HEK293 (cell line): ENCODE measurements around the gene CTNNA2.

ENCODE experiments used
- CTCF ChIA-PET: fragments of 350-600 bp; formaldehyde crosslinking; extraction: SDS; loops from one replicate; lab custom pipeline; 2021; ENCODE audit warnings: antibody characterized with exemption; lab: Yijun Ruan, JAX
- POLR2A ChIA-PET: fragments of 300-600 bp; formaldehyde crosslinking; extraction: SDS; loops from one replicate; lab custom pipeline; 2020; ENCODE audit warnings: antibody characterized with exemption, inconsistent platforms; lab: Yijun Ruan, JAX
- H3K27ac ChIP-seq: fragments of 200-500 bp; sonication (Bioruptor generic); 2 replicates; pipeline ENCODE4 v1.5.1; 2014; ENCODE audit warnings: low read depth, low read length, control low read depth, inconsistent platforms; ENCODE audit errors: extremely low read depth
- H3K36me3 ChIP-seq, 2 experiments: fragments of 200-500 bp in 1 of 2; sonication (Bioruptor generic) in 1 of 2; 1 replicate in 1 of 2; 2 replicates in 1 of 2; pipeline ENCODE4 v1.5.1; 2014 to 2017; ENCODE audit warnings: inconsistent platforms in 2 of 2, low read length in 2 of 2; ENCODE audit not compliant: control insufficient read depth in 2 of 2, insufficient read depth in 1 of 2
- H3K4me1 ChIP-seq: fragments of 200-500 bp; sonication (Bioruptor generic); 2 replicates; pipeline ENCODE4 v1.5.1; 2014; ENCODE audit warnings: mild to moderate bottlenecking, low read length, inconsistent platforms; ENCODE audit not compliant: control insufficient read depth, insufficient read depth
- H3K4me3 ChIP-seq: 2 replicates; pipeline ENCODE4 v1.5.1; 2011; ENCODE audit warnings: low read depth, mild to moderate bottlenecking, control low read depth, low read length, moderate library complexity
- H3K9me3 ChIP-seq: fragments of 200-500 bp; sonication (Bioruptor generic); 2 replicates; pipeline ENCODE4 v1.5.1; 2014; ENCODE audit warnings: low read depth, low read length, inconsistent platforms; ENCODE audit not compliant: control insufficient read depth, insufficient read depth
- BCL11A ChIP-seq: fragments of 450-650 bp; formaldehyde crosslinking; IDR thresholded peaks from 2 replicates; pipeline ENCODE4 v1.5.1; 2016; ENCODE audit warnings: low read depth, missing biosample characterization, missing genetic modification characterization
- GLI2 ChIP-seq: fragments of 450-650 bp; formaldehyde crosslinking; IDR thresholded peaks from 2 replicates; pipeline ENCODE4; 2017; ENCODE audit warnings: missing biosample characterization, missing genetic modification characterization, low read depth, borderline replicate concordance
- HOXC10 ChIP-seq: sonication (generic); formaldehyde crosslinking; IDR thresholded peaks from 2 replicates; pipeline ENCODE4 v1.8.1; 2023; ENCODE audit warnings: mild to moderate bottlenecking, missing genetic modification reagents
- ZNF10 ChIP-seq: fragments of 450-650 bp; formaldehyde crosslinking; IDR thresholded peaks from 2 replicates; pipeline ENCODE4 v1.5.1; 2017; ENCODE audit warnings: missing biosample characterization, missing genetic modification characterization
- ZNF214 ChIP-seq: fragments of 450-650 bp; formaldehyde crosslinking; IDR thresholded peaks from 2 replicates; pipeline ENCODE4 v1.5.1; 2017; ENCODE audit warnings: missing biosample characterization, mild to moderate bottlenecking, missing genetic modification characterization, borderline replicate concordance
- ZNF341 ChIP-seq: fragments of 450-650 bp; formaldehyde crosslinking; IDR thresholded peaks from 2 replicates; pipeline ENCODE4; 2016; ENCODE audit warnings: low read depth, missing biosample characterization, missing genetic modification characterization
- ZNF37A ChIP-seq: fragments of 450-650 bp; IDR thresholded peaks from 2 replicates; pipeline ENCODE4 v1.5.1; 2018; ENCODE audit warnings: missing biosample characterization, missing genetic modification characterization
- ZNF394 ChIP-seq: fragments of 450-650 bp; formaldehyde crosslinking; IDR thresholded peaks from 2 replicates; pipeline ENCODE4 v1.5.1; 2016; ENCODE audit warnings: missing biosample characterization, missing genetic modification characterization, mild to moderate bottlenecking, moderate library complexity, borderline replicate concordance
- ZNF433 ChIP-seq: fragments of 450-650 bp; formaldehyde crosslinking; IDR thresholded peaks from 2 replicates; pipeline ENCODE4 v1.5.1; 2016; ENCODE audit warnings: missing biosample characterization, missing genetic modification characterization, low read depth
- ZNF529 ChIP-seq: fragments of 450-650 bp; formaldehyde crosslinking; IDR thresholded peaks from 2 replicates; pipeline ENCODE4 v1.5.1; 2017; ENCODE audit warnings: missing genetic modification characterization, missing biosample characterization; ENCODE audit not compliant: insufficient replicate concordance
- ZNF558 ChIP-seq: fragments of 450-650 bp; formaldehyde crosslinking; IDR thresholded peaks from 2 replicates; pipeline ENCODE4 v1.5.1; 2016; ENCODE audit warnings: missing biosample characterization, missing genetic modification characterization
- ZNF610 ChIP-seq: fragments of 450-650 bp; formaldehyde crosslinking; IDR thresholded peaks from 2 replicates; pipeline ENCODE4 v1.5.1; 2016; ENCODE audit warnings: missing biosample characterization, missing genetic modification characterization, borderline replicate concordance
- ZNF626 ChIP-seq: fragments of 450-650 bp; sonication (Bioruptor Pico); formaldehyde crosslinking; IDR thresholded peaks from 2 replicates; pipeline ENCODE4 v1.5.1; 2018; ENCODE audit warnings: missing biosample characterization, missing genetic modification characterization, inconsistent platforms
- ZNF785 ChIP-seq: fragments of 450-650 bp; formaldehyde crosslinking; IDR thresholded peaks from 2 replicates; pipeline ENCODE4 v1.5.1; 2016; ENCODE audit warnings: missing biosample characterization, missing genetic modification characterization
- ZSCAN30 ChIP-seq: fragments of 450-650 bp; IDR thresholded peaks from 2 replicates; pipeline ENCODE4 v1.5.1; 2018; ENCODE audit warnings: missing biosample characterization, mild to moderate bottlenecking, missing genetic modification characterization, moderate library complexity
- ZXDB ChIP-seq: fragments of 450-650 bp; formaldehyde crosslinking; IDR thresholded peaks from 2 replicates; pipeline ENCODE4 v1.5.1; 2016; ENCODE audit warnings: missing biosample characterization, missing genetic modification characterization
- TF ChIP-seq, protein P1 (sequence below): fragments of 450-650 bp; formaldehyde crosslinking; IDR thresholded peaks from 2 replicates; pipeline ENCODE4 v1.5.1; 2016; ENCODE audit warnings: missing biosample characterization, missing genetic modification characterization
- TF ChIP-seq, protein P2 (sequence below): fragments of 450-650 bp; formaldehyde crosslinking; IDR thresholded peaks from 2 replicates; pipeline ENCODE4 v1.5.1; 2016; ENCODE audit warnings: missing biosample characterization, missing genetic modification characterization
- TF ChIP-seq, protein P3 (sequence below): fragments of 450-650 bp; formaldehyde crosslinking; IDR thresholded peaks from 2 replicates; pipeline ENCODE4 v1.5.1; 2016; ENCODE audit warnings: missing biosample characterization, missing genetic modification characterization, low read depth
- TF ChIP-seq, protein P4 (sequence below): fragments of 450-650 bp; formaldehyde crosslinking; IDR thresholded peaks from 2 replicates; pipeline ENCODE4 v1.5.1; 2016; ENCODE audit warnings: missing biosample characterization, missing genetic modification characterization, borderline replicate concordance
- TF ChIP-seq, protein P5 (sequence below): fragments of 450-650 bp; formaldehyde crosslinking; IDR thresholded peaks from 2 replicates; pipeline ENCODE4 v1.5.1; 2016; ENCODE audit warnings: missing biosample characterization, missing genetic modification characterization

The CTNNA2 gene

DNA sequence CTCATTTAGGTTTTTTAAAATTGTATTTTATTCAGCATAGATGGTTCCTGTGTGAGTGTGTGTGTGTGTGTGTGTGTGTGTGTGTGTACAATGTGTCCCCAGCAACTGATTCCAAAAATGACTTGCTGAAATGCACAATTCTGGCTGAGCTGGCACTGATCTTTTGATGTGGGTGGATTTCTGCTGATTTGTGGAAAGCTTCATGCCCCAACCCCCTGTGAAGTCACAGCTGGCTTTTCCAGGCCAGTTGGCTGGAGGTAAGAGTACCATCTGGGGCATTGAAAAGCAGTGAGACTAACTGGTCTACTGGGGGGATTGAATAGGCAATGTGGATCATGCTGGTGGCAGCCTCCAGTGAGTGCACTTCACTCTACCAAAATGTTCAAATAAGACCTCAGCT is 604.5 kb downstream of the CTNNA2 start:
- Histone ChIP-seq H3K9me3 (no peaks in the 10 kb centered on the region), H3K4me1 (no peaks in the 10 kb centered on the region), H3K27ac (no peak overlapping the region), H3K36me3 (no peaks in the 10 kb centered on the region), H3K4me3 (no peak overlapping the region)
- CTCF ChIA-PET = no interaction called here
- POLR2A ChIA-PET = no interaction called here
- TF ChIP-seq, protein P1, sequence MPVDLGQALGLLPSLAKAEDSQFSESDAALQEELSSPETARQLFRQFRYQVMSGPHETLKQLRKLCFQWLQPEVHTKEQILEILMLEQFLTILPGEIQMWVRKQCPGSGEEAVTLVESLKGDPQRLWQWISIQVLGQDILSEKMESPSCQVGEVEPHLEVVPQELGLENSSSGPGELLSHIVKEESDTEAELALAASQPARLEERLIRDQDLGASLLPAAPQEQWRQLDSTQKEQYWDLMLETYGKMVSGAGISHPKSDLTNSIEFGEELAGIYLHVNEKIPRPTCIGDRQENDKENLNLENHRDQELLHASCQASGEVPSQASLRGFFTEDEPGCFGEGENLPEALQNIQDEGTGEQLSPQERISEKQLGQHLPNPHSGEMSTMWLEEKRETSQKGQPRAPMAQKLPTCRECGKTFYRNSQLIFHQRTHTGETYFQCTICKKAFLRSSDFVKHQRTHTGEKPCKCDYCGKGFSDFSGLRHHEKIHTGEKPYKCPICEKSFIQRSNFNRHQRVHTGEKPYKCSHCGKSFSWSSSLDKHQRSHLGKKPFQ (tag by site-specific recombination) = no peak
- TF ChIP-seq ZNF394 (no peak), ZSCAN30 (no peak), ZNF10 (tag by site-specific recombination) (no peak), ZNF529 (no peak)
- TF ChIP-seq, protein P2, sequence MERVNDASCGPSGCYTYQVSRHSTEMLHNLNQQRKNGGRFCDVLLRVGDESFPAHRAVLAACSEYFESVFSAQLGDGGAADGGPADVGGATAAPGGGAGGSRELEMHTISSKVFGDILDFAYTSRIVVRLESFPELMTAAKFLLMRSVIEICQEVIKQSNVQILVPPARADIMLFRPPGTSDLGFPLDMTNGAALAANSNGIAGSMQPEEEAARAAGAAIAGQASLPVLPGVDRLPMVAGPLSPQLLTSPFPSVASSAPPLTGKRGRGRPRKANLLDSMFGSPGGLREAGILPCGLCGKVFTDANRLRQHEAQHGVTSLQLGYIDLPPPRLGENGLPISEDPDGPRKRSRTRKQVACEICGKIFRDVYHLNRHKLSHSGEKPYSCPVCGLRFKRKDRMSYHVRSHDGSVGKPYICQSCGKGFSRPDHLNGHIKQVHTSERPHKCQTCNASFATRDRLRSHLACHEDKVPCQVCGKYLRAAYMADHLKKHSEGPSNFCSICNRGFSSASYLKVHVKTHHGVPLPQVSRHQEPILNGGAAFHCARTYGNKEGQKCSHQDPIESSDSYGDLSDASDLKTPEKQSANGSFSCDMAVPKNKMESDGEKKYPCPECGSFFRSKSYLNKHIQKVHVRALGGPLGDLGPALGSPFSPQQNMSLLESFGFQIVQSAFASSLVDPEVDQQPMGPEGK = no peak
- TF ChIP-seq, protein P3, sequence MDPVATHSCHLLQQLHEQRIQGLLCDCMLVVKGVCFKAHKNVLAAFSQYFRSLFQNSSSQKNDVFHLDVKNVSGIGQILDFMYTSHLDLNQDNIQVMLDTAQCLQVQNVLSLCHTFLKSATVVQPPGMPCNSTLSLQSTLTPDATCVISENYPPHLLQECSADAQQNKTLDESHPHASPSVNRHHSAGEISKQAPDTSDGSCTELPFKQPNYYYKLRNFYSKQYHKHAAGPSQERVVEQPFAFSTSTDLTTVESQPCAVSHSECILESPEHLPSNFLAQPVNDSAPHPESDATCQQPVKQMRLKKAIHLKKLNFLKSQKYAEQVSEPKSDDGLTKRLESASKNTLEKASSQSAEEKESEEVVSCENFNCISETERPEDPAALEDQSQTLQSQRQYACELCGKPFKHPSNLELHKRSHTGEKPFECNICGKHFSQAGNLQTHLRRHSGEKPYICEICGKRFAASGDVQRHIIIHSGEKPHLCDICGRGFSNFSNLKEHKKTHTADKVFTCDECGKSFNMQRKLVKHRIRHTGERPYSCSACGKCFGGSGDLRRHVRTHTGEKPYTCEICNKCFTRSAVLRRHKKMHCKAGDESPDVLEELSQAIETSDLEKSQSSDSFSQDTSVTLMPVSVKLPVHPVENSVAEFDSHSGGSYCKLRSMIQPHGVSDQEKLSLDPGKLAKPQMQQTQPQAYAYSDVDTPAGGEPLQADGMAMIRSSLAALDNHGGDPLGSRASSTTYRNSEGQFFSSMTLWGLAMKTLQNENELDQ (tag by site-specific recombination) = no peak

DNA sequence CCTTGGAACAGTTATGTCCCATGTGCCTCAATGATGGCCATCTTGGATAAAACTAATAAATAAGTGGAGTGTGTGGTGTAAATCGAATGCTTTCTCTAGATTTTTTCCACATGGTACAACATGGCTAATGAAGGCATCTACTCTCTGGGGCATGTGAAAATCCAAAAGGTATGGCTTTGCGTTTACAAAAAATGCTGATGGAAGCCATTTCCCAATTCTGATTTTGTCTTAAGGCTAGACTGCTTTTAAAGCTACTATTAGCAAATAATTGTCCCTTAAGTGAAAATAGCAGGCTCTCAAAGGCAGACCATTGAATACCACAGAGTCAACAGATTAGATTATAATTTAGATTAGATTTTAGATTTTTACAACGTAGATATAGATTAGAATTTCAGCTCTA is 608.0 kb downstream of the CTNNA2 start:
- POLR2A ChIA-PET = no interaction called here
- TF ChIP-seq ZNF433 (tag by site-specific recombination) = no peak
- TF ChIP-seq ZSCAN30 = no peak
- TF ChIP-seq ZNF341 (tag by site-specific recombination) = no peak
- TF ChIP-seq ZNF214 (tag by site-specific recombination) = no peak
- TF ChIP-seq GLI2 (tag by site-specific recombination) = no peak
- TF ChIP-seq ZNF37A (tag by site-specific recombination) = no peak
- TF ChIP-seq ZNF626 = no peak
- no peak for TF ChIP-seq HOXC10
- TF ChIP-seq, all 188 proteins: peak for 0
- CTCF ChIA-PET = no interaction called here
- H3K36me3 ChIP-seq = no peaks in the 10 kb centered on the region
- no peak overlapping the region for H3K4me3 ChIP-seq
- H3K27ac ChIP-seq = no peak overlapping the region
- H3K9me3 ChIP-seq = no peaks in the 10 kb centered on the region
- no peaks in the 10 kb centered on the region for H3K4me1 ChIP-seq

DNA sequence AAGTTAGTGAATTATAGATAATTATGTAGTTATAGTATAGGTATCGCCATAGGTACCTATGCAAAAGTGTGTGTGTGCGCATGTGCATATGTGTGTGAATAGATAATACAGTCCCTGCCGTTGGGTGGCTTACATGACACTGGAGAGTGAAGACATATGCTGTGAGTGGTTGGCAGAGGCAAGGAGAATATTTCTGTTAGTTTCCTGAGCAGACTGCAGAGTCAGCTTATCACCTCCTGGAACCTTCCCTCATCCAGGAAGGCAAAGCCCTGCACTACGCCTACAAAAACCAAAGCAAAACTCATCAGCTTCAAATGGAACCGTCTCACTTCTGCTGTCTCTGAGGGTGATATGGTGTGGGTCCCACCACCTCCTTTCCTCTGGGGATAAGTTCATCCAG is 609.8 kb downstream of the CTNNA2 start:
- Histone ChIP-seq H3K4me3 (no peak overlapping the region), H3K36me3 (no peaks in the 10 kb centered on the region), H3K4me1 (no peaks in the 10 kb centered on the region), H3K27ac (no peak overlapping the region), H3K9me3 (no peaks in the 10 kb centered on the region)
- ChIA-PET POLR2A (no interaction called here), CTCF (no interaction called here)
- no peak for TF ChIP-seq ZXDB (tag by site-specific recombination)
- TF ChIP-seq BCL11A (tag by site-specific recombination) = no peak
- no peak for TF ChIP-seq ZNF558
- no peak for TF ChIP-seq ZNF610 (tag by site-specific recombination)
- TF ChIP-seq ZNF785 (tag by site-specific recombination) = no peak
- TF ChIP-seq, protein P4, sequence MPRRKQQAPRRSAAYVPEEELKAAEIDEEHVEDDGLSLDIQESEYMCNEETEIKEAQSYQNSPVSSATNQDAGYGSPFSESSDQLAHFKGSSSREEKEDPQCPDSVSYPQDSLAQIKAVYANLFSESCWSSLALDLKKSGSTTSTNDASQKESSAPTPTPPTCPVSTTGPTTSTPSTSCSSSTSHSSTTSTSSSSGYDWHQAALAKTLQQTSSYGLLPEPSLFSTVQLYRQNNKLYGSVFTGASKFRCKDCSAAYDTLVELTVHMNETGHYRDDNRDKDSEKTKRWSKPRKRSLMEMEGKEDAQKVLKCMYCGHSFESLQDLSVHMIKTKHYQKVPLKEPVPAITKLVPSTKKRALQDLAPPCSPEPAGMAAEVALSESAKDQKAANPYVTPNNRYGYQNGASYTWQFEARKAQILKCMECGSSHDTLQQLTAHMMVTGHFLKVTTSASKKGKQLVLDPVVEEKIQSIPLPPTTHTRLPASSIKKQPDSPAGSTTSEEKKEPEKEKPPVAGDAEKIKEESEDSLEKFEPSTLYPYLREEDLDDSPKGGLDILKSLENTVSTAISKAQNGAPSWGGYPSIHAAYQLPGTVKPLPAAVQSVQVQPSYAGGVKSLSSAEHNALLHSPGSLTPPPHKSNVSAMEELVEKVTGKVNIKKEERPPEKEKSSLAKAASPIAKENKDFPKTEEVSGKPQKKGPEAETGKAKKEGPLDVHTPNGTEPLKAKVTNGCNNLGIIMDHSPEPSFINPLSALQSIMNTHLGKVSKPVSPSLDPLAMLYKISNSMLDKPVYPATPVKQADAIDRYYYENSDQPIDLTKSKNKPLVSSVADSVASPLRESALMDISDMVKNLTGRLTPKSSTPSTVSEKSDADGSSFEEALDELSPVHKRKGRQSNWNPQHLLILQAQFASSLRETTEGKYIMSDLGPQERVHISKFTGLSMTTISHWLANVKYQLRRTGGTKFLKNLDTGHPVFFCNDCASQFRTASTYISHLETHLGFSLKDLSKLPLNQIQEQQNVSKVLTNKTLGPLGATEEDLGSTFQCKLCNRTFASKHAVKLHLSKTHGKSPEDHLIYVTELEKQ = no peak
- TF ChIP-seq, protein P5, sequence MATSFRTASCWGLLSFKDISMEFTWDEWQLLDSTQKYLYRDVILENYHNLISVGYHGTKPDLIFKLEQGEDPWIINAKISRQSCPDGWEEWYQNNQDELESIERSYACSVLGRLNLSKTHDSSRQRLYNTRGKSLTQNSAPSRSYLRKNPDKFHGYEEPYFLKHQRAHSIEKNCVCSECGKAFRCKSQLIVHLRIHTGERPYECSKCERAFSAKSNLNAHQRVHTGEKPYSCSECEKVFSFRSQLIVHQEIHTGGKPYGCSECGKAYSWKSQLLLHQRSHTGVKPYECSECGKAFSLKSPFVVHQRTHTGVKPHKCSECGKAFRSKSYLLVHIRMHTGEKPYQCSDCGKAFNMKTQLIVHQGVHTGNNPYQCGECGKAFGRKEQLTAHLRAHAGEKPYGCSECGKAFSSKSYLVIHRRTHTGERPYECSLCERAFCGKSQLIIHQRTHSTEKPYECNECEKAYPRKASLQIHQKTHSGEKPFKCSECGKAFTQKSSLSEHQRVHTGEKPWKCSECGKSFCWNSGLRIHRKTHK (tag by site-specific recombination) = no peak
